Measurements from ENCODE around the gene ZNF423. TPM values are rescaled to one million over a fixed set of nuclear protein-coding genes. Genes with fewer than 3 reads are reported as not detected.

ZNF423 gene
- total and polyA plus RNA-seq, 9 of the 15 experiments (the other 6 are each of a cell fraction or from before 2014, with no cell fraction given) = not detected

- H3K27me3 ChIP-seq (ENCODE audit: control insufficient read depth in 2 of 2, insufficient read depth in 2 of 2, low read length in 2 of 2) = peaks cover 0 to 16% of the 10 kb centered on the region in 2 experiments; a peak in 3 of 5 replicates
- CTCF ChIA-PET (ENCODE audit: low intra/inter-chr PET ratio) = no interaction called here
- H3K27ac ChIP-seq (ENCODE audit: extremely low read depth, low read depth, low read length) = no peak overlapping the region
- TF ChIP-seq ZNF740 (CRISPR knock-in tag; IDR thresholded peaks at IDR 0.05) = no peak
- TF ChIP-seq ZNF740 (tag; IDR thresholded peaks at IDR 0.05) = no peak
- no peak for TF ChIP-seq ETV5 (CRISPR knock-in tag; IDR thresholded peaks at IDR 0.05; ENCODE audit: low read depth)
- no peak for TF ChIP-seq CHD1 (IDR thresholded peaks at IDR 0.05; ENCODE audit: low read length)
- TF ChIP-seq ZNF79 (CRISPR knock-in tag; IDR thresholded peaks at IDR 0.05; ENCODE audit: low read depth) = no peak
- TF ChIP-seq TAL1 (IDR thresholded peaks at IDR 0.05) = no peak
- TF ChIP-seq, protein P1, sequence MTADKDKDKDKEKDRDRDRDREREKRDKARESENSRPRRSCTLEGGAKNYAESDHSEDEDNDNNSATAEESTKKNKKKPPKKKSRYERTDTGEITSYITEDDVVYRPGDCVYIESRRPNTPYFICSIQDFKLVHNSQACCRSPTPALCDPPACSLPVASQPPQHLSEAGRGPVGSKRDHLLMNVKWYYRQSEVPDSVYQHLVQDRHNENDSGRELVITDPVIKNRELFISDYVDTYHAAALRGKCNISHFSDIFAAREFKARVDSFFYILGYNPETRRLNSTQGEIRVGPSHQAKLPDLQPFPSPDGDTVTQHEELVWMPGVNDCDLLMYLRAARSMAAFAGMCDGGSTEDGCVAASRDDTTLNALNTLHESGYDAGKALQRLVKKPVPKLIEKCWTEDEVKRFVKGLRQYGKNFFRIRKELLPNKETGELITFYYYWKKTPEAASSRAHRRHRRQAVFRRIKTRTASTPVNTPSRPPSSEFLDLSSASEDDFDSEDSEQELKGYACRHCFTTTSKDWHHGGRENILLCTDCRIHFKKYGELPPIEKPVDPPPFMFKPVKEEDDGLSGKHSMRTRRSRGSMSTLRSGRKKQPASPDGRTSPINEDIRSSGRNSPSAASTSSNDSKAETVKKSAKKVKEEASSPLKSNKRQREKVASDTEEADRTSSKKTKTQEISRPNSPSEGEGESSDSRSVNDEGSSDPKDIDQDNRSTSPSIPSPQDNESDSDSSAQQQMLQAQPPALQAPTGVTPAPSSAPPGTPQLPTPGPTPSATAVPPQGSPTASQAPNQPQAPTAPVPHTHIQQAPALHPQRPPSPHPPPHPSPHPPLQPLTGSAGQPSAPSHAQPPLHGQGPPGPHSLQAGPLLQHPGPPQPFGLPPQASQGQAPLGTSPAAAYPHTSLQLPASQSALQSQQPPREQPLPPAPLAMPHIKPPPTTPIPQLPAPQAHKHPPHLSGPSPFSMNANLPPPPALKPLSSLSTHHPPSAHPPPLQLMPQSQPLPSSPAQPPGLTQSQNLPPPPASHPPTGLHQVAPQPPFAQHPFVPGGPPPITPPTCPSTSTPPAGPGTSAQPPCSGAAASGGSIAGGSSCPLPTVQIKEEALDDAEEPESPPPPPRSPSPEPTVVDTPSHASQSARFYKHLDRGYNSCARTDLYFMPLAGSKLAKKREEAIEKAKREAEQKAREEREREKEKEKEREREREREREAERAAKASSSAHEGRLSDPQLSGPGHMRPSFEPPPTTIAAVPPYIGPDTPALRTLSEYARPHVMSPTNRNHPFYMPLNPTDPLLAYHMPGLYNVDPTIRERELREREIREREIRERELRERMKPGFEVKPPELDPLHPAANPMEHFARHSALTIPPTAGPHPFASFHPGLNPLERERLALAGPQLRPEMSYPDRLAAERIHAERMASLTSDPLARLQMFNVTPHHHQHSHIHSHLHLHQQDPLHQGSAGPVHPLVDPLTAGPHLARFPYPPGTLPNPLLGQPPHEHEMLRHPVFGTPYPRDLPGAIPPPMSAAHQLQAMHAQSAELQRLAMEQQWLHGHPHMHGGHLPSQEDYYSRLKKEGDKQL (CRISPR knock-in tag; IDR thresholded peaks at IDR 0.05; ENCODE audit: borderline replicate concordance) = no peak
- TF ChIP-seq, protein P2, sequence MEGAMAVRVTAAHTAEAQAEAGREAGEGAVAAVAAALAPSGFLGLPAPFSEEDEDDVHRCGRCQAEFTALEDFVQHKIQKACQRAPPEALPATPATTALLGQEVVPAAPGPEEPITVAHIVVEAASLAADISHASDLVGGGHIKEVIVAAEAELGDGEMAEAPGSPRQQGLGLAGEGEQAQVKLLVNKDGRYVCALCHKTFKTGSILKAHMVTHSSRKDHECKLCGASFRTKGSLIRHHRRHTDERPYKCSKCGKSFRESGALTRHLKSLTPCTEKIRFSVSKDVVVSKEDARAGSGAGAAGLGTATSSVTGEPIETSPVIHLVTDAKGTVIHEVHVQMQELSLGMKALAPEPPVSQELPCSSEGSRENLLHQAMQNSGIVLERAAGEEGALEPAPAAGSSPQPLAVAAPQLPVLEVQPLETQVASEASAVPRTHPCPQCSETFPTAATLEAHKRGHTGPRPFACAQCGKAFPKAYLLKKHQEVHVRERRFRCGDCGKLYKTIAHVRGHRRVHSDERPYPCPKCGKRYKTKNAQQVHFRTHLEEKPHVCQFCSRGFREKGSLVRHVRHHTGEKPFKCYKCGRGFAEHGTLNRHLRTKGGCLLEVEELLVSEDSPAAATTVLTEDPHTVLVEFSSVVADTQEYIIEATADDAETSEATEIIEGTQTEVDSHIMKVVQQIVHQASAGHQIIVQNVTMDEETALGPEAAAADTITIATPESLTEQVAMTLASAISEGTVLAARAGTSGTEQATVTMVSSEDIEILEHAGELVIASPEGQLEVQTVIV (CRISPR knock-in tag; IDR thresholded peaks at IDR 0.05; ENCODE audit: borderline replicate concordance) = no peak
- no peak for TF ChIP-seq PTTG1 (tag; IDR thresholded peaks at IDR 0.05; ENCODE audit: low read depth)
- no peak for TF ChIP-seq RAD21 (CRISPR knock-in tag; conservative IDR thresholded peaks at IDR 0.05 in 1 of 2, IDR thresholded peaks at IDR 0.05 in 1 of 2)
- TF ChIP-seq, protein P3, sequence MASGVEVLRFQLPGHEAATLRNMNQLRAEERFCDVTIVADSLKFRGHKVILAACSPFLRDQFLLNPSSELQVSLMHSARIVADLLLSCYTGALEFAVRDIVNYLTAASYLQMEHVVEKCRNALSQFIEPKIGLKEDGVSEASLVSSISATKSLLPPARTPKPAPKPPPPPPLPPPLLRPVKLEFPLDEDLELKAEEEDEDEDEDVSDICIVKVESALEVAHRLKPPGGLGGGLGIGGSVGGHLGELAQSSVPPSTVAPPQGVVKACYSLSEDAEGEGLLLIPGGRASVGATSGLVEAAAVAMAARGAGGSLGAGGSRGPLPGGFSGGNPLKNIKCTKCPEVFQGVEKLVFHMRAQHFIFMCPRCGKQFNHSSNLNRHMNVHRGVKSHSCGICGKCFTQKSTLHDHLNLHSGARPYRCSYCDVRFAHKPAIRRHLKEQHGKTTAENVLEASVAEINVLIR (CRISPR knock-in tag; IDR thresholded peaks at IDR 0.05) = no peak
- no peak for TF ChIP-seq MTF1 (CRISPR knock-in tag; IDR thresholded peaks at IDR 0.05; ENCODE audit: borderline replicate concordance)
These were observed 79.8 kb downstream of the ZNF423 start for GRCh38 chr16:49776085-49776595.

More at GRCh38 chr16:49776085-49776595, 79.8 kb downstream of the ZNF423 start:
- no peaks in the 10 kb centered on the region for H3K9me3 ChIP-seq (replicated peaks; ENCODE audit: control insufficient read depth, insufficient read depth, low read depth, low read length)
- intact Hi-C loops (cut with micrococcal nuclease) = no loop called here
- WGBS (ENCODE audit: insufficient coverage, low coverage, missing lambda C conversion rate) = 2% methylated on average over 16 of the region's 16 CpGs
- no peak for FAIRE-seq
- in situ Hi-C loops (cut with MboI) = no loop called here
- no peaks in the 10 kb centered on the region for H3K79me2 ChIP-seq (ENCODE audit: control insufficient read depth, insufficient read depth, low read length)
- no peak overlapping the region for H3K9ac ChIP-seq (ENCODE audit: insufficient read depth in 1 of 2, low read depth in 2 of 2, low read length in 2 of 2)
- H4K20me1 ChIP-seq (replicated peaks; ENCODE audit: control insufficient read depth, insufficient read depth, low read length) = no peaks in the 10 kb centered on the region; the same call in 1 of the 2 replicates
- H3K4me1 ChIP-seq (replicated peaks in 1 of 2; ENCODE audit: control insufficient read depth in 2 of 2, insufficient read depth in 2 of 2, low read length in 2 of 2) = no peaks in the 10 kb centered on the region
- DNase-seq (ENCODE audit: extremely low read depth in 1 of 4, low spot score in 3 of 4) = no peak
- no peak overlapping the region for H2AFZ ChIP-seq (ENCODE audit: low read depth, low read length)
- BruUV-seq (replicated peaks) = no TSS peak
- no peaks in the 10 kb centered on the region for H3K36me3 ChIP-seq (ENCODE audit: control insufficient read depth, insufficient read depth, low read length)
- no peak overlapping the region for H3K4me3 ChIP-seq
- POLR2A ChIA-PET = interaction anchor here (0.9 kb wide), 1 partner anchor 14 kb away, joined by 3 read pairs; no protein-coding TSS in a partner anchor
- no peaks in the 10 kb centered on the region for H3K9me1 ChIP-seq (ENCODE audit: control insufficient read depth, insufficient read depth, low read length)
- no peak overlapping the region for H3K4me2 ChIP-seq (ENCODE audit: insufficient read depth, low read length)
- no peak for ATAC-seq
